RPMI7951 (cell line): ENCODE measurements around the gene AP3S2. TPM values are rescaled to one million over a fixed set of nuclear protein-coding genes. Genes with fewer than 3 reads are reported as not detected.
A peak's percentile ranks its signal among the peaks of the same experiment; 100 is the strongest.
"Not testable (repeated sequence)": the region's sequence is repeated elsewhere in the genome, so short reads cannot be mapped to it uniquely, and the experiment has no call there.

ENCODE experiments used
- DNase-seq: peaks from one replicate; pipeline ENCODE4 v3.0.0-alpha.2; 2012; ENCODE audit warnings: low read depth
- total RNA-seq: library from RNA; depleted of rRNA; stranded (reverse); fragments of >200 nt; shearing (Covaris generic); gene quantifications from 2 replicates; pipeline ENCODE4 v1.2.3, GENCODE V29; 2014; rRNA removed

Gene AP3S2
- 56.0 and 61.0 TPM in 2 replicates for total RNA-seq

DNA sequence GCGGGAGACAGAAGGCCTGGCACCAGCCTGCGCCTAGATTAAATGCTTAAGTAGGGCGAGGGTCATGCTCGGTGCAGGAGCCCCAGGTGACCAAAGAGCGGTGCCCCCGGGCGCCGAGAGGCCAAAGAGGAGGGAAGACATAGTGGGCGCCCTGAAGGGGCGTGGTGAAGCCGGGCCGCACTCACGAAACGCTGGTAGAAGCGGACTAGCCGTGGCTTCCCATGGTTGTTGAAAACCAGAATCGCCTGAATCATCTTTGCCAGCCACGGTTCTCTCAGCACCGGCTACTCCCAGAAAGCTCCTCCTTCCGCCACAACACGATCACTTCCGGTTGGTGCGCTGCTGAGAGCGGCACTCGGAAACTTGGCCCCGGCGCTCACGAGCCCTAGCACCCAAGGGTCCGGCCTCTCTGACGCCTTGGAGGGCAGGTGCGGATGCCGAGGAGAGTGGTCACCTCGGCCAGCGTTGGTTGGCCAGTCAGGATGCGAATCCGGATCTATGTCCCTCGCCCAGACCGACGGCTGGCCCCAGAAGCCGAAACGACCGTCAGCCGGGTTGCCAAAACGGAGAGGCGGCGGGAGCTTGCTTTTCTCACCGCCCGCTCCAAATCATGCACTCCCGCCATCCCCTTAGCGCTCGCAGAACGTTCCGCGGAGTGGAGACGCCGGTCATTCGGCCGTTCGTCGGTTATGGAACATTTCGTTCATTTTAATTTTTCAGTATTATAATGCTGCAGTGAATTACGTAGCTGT, at the start of gene AP3S2:
Gene AP3S2 (minus strand): TSS at position 299 of the 752 bp plus-strand sequence. CDS start 45 bp downstream, at position 254.
- peak; percentile 95 for DNase-seq

DNA sequence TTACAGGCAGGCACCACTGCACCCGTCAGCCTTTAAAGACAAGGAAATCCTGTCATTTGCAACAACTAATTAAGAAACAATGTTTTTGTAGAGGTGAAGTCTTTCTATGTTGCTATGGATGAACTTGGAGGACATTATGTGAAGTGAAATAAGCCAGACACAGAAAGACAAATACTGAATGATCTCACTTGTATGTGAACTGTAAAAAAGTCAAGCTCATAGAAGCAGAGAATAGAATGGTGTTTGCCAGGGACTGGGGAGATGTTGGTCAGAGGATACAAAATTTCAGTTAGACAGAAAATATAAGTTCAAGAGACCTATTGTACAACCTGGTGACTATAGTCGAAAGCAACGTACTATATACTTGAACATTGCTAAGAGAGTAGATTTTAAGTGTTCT, 46.1 kb upstream of the AP3S2 start:
- DNase-seq = no peak

DNA sequence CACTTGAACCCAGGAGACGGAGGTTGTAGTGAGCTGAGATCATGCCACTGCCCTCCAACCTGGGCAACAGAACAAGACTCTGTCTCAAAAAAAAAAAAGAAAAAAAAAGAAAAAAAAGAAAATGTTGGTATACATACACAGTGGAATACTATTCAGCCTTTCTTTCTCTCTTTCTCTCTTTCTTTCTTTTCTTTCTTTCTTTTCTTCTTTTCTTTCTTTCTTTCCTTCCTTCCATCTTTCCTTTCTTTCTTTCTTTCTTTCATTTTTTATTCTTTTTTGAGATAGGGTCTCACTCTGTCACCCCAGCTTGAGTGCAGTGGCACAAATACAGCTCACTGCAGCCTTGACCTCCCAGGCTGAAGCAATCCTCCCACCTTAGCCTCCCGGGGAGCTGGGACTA, 45.6 kb upstream of the AP3S2 start:
- not testable (repeated sequence) for DNase-seq

DNA sequence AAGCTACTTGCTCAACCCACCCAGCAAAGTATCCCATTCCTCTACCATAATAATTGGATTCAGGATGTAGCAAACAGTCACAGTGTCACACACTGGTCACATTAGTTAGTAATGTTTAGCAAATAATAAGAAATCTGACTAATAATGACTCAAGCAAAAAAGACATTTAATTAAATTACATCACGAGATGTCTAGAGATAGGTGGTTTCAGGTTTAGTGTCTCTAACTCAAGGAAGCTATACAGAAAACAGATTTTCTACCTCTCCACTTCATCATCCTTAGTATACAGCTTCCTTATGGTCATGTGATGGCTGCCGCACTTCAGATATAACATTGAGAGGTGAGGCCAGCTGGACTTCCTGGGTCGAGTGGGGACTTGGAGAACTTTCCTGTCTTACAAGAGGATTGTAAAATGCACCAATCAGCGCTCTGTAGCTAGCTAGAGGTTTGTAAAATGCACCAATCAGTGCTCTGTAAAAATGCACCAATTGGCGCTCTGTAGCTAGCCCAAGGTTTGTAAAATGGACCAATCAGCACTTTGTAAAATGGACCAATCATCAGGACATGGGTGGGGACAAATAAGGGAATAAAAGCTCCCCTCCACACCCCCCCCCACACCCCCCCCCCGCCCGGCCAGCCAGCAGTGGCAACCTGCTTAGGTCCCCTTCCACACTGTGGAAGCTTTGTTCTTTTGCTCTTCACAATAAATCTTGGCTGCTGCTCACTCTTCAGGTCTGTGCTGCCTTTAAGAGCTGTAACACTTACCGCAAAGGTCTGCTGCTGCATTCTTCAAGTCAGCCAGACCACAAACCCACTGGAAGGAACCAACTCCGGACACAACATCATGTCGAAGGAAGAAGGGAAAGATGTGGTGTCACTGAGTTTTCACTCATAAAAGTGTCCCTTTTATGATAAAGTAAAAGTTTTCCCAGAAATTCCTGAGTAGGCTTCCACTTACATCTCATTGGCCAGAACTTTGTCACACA, 43.9 kb upstream of the AP3S2 start:
- DNase-seq = peak; percentile 57

DNA sequence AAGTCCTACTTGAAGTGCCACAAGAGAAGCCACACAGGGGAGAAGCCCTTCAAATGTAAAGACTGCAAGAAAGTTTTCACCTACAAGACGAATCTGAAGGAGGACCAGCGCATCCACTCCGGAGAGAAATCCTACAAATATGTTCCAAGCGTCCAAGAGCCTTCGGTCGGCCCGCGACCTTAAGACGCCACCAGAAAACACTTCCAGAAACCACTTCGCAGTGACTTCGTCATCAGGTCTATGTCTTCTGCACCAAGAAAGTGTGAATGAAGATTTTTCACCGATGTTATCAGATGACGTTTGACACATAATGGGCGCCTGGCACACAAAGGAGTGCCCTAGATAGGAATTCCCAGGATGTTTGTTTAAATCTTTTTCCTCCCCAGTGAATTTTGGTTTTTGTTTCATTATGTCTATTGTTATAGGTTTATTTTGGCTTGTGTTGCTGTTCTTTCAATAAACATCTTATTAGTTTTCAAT, 43.0 kb upstream of the AP3S2 start:
- DNase-seq = no peak

DNA sequence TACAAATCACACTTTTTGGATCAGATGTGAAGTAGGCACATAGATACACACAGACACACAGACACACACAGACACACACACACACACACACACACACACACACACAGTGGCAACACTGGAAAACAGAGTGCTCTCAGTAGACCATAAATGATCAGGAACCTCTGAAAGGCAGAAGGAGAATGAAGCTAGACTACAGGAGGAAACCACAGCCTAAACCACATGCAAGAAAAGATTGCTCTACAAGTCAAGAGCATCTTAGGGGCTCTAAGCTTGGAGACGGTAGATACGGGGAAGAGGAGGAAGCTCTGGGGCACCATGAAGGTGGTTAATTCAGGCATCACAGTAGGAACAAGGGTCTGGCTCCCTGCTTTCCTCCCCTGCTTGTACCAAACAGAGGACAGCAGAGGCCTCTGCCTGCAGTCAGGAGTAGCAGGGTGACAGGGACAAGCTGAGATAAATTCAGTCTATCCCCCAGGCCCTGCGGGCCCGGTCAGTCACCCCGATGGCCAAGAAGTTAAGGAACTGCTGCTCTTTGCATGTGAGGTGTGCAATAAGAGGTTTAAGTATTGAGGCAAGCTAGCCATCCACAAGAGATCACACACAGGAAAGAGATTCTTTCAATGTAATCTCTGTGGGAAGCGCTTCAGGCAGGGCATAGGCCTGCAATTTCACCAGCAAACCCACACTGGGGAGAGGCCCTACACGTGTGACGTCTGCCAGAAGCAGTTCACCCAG, 42.4 kb upstream of the AP3S2 start:
- DNase-seq = no peak

DNA sequence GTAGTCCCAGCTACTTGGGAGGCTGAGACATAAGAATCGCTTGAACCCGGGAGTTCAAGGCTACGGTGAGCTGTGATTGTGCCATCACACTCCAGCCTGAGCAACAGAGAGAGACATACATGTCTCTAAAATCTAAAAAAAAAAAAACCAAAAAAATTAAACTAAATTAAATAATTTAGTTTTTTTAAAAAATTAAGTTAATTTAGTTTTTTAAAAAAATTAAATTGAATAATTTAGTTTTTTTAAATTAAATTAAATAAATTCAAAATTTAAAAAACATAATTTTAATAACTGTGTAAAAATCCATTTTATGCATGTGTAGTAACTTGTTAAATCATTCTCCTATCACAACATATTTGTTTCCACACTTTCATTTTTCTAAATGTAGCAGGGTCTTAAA, 39.1 kb upstream of the AP3S2 start:
- no peak for DNase-seq

DNA sequence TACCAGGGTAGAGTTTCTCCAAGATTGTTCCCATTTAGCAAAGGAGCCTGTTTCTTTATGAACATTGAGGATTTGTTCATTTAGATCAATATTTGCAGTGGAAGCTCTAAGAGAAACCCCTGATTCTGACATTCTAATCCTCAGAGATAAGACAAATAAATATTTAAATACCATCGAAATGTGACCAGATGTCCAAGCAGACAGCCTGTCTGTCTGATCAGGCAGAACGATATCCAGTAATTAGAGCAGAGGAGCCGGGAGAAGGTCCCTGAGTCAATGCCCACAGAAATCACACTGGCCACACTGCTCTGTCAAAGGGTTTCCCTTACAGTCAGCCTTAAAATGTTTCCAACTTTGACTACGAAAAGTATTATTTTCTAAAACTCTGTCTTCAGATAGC, 34.6 kb upstream of the AP3S2 start:
- no peak for DNase-seq

DNA sequence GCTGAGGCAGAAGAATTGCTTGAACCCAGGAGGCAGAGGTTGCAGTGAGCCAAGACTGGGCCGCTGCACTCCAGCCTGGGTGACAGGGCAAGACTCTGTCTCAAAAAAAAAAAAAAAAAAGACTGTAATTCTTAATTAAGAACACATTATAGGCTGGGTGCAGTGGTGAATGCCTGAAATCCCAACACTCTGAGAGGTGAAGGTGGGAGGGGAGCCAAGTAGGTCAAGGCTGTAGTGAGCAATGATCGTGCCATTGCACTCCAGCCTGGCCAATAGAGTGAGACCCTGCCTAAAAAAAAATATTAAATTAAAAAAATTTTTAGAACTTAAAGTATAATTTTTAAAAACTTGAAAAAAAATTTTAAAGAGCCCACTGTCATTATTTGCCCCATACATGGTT, 32.4 kb upstream of the AP3S2 start:
- peak; percentile 17 for DNase-seq

DNA sequence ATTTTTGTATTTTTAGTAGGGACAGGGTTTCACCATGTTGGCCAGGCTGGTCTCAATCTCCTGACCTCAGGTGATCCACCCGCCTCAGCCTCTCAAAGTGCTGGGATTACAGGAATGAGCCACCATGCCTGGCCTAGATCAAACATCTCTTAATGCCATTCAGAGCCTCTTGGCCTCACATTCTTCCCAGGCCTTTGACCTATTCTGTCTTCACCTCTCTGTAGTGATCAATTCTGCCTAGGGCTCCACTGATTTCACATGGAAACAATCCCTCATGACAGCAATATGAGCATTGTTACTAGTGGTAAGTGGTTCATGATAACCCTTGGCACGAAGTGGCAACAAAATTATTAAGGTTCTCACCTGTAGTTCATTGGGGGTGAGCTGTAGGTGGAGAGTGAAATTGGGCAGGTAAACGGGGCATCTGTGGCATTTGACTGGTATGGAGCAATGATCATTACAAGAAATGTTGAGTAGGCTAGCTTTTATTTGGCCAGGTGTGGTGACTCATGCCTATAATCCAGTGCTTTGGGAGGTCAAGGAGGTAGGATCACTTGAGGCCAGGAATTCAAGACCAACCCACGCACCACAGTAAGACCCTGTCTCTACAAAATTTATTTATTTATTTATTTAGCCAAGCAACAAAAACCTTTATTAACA, 23.8 kb upstream of the AP3S2 start:
- DNase-seq = no peak

DNA sequence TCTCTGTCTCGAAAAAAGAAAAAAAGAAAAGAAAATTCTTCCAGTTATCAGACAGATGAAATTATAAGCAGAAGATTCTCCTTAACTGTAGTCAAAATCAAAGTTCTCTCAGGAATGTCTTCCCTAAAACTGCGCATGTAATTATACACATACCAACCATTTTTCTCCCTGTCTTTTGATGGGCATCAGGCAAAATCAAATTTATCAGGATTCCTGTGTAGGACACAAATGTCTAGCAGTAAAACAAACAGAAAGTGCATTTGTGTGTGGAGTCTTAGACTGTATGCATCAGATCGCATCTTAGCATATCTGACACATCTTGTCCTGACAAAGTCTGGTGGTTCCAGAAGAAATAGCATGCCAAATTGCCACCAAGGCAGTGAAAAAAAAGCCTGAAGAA, 22.9 kb upstream of the AP3S2 start:
- DNase-seq = no peak

DNA sequence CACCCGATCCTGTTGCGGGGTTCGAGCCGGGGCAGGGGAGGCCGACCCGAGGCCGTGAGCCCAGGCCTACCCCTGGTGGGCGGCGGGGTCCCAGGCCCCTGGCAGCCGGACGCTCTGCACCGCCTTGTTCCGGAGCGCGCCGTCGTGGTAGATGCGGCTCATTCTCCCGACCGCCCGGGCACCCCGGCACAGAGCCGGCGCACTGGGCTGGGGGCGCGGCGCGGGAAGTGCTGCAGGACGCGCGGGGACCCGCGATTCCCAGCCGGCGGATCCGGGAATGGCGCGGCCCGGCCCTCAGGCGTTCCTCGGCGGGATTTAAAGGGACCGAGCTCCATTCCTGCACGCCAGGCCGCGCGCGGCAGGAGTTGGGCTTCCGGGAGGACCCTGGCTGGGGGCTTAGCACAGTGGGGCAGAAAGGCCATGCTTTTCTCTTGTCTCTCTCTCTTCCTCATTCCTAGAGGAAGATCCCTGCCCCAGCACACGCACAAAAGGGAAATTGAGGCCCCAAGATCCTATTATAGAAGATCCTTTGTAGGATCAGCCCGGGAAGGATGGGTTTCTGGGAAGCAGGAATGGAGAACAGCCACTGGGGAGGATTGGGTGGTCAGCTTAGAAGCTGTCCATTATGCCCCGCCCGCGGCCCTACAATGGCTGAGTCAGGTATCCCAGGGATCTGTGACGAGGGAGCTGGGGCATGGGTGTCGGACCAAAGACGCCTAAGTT, 19.0 kb upstream of the AP3S2 start, which contains the start of gene ARPIN:
Gene ARPIN (minus strand): TSS at position 279 of the 723 bp plus-strand sequence. CDS start 117 bp downstream, at position 162.
- DNase-seq = peak; percentile 64

DNA sequence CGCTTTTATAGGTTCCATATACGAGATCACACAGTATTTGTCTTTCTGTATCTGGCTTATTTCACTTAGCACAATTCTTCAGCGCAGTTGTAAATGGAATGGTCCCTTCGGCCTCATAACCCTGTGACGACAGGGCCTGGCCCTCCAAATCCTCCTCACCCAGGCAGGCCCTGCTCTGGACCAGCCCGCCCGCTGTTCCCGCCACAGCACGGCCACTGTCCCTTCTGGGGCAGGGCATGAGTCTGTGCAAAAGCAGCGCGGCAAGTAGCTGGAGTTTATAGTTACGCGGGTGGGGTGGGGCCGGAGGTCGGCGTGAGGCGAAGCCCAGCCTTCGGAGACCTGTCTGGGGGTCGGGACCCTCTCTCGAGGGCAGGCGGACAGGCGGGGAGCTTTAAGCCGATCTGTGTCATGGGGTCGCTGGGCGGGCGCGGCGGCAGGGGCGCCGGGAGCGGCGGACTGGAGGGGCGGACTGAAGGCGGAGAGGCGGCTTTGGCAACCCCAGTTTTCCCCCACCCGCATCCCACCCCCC, 18.4 kb upstream of the AP3S2 start:
- DNase-seq = peak; percentile 51

DNA sequence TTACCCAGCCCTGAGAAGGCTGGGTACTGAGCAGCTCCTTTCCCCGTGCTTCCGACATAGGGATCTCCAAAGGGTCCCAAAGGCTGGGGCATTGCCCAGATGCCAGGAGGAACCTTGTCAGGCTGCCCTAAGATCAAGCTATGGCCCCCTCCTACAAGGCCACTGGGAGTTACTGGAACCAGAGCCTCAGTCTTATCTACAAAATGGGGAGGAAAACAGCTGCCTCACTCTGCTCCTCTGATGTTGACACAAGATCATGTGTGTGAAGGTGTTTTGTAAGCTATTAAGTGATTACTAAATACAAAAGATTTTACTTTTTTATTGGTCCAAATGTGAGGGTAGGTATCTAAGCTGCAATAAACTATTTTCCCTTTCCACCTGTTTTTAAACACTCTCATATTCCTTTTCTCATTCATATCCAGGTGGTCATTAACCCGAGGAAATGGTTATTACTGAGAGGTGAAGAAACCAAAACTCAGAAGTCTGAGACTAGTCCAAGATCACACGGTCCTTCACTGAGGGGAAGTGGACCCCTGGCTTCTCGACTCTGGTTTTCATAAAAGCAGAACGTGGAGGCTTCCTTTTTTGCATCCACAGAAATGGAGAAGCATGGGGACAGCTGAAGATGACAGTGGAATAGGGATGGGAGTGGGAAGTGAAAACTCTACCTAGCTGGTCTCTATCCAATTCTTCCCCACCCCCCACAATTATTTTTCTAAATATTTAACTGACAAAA, 17.3 kb upstream of the AP3S2 start:
- DNase-seq = no peak

DNA sequence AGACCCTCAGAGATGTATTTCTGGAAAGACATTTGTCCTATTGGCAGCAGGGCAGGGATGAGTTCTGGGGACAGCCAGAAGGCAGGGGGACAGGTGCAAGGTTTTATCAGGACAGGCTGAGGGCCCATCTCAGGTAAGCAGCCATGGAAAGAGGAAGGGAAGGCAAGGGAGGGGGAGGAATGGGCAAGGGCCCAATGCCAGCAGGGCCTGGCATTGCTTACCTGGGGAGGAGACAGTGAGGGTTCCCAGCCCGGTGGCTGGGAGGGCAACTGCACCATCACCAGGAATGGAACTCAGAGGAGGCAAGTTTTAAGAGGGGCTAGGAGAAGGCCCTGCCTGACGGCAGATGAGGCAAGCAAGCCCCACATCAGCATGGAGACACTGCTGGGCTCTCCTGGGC, 15.8 kb upstream of the AP3S2 start:
- no peak for DNase-seq

DNA sequence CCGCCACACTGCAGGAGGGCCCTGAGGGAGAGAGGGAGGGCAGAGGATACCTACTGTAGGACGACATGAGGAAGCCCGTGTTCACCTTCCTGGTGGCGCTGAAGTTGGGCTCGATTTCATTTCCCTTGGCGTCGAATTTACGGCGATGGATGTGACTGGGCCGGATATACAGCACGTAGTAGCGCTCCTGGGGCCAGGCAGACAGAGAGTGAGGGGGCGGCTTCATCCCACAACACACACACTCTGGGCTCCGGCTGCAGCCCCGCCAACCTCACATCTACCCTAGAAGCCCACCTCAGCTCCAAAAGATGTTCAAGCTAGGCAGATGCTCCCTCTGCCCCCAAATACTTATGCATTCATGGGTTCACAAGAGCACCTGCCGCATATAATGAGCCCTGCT, 14.4 kb upstream of the AP3S2 start:
- no peak for DNase-seq

DNA sequence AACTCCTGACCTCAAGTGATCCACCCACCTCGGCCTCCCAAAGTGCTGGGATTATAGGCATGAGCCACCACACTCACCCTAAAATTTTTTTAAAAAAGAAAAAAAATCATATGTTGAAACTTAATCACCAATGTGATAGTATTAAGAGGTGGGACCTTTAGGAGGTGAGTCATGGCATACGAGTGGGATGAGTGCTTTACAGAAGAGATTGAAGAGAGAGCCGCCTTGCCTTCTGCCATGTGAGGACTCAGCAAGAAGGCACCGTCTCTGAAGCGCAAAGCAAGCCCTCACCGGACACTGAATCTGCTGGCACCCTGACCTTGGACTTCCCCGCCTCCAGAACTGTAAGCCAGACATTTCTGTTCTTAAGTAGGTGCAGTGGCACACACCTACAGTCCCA, 13.5 kb upstream of the AP3S2 start:
- DNase-seq = no peak

DNA sequence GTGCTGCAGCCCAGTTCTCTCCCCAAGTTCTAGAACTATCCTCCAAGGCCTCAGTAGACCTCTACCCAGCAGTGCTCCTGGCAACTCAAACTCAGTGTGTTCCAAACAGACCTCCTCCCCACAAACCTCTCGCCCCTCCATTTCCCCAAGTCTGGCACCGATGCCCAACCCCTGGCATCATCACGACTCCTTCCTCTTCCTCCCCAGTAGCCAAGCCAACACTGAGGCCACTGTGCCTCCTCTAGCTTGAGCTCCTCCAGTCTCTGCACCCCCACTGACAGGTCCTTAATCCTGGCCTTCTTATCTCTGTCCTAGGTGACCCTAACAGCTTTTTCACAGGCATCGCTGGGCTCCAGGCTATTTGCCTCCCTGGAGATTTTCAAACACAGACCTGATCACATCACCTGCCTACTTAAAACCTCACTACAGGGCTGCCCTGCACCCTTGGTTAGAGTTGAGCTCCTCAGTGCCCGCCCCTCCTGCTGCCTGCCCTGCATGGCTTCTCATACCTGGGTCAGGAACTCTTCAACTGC, 12.1 kb upstream of the AP3S2 start:
- DNase-seq = no peak

DNA sequence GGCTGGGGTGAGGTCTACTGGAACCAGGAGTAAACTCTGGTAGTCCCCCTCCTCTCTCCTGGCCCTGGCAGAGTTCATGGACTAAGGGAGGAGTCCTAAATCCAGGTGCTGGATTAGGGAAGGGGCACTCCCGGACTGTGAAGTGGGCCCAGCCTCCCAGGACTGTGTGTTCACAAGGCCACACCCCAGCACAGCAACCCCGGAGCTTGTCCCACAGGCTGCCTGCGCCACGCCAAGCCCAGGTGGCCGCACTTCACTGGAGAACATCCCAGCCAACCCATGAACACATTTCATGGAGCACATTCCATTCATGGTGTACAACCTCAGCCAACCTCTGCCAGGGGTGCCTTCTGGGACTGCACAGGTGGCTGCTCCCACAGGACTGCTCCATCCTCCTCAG, 10.7 kb upstream of the AP3S2 start:
- no peak for DNase-seq

DNA sequence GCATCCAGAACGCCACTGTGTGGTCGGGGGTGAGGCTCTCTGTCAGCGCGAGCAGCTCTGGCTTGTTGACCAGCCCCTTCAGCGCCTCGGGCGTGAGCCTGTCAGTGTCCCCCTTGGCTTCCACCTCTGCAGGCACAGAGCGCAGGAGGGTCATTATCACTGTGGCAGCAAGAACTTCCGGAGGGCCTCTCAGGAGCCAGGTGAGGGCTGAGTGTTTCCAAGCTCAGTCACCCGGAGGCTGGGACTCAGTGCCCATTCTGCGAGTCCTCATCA, 10.0 kb upstream of the AP3S2 start:
- no peak for DNase-seq
